Endothelial cell of umbilical vein (primary cell): ENCODE data around the gene NDUFA6. TPM values are rescaled to one million over a fixed set of nuclear protein-coding genes. Genes with fewer than 3 reads are reported as not detected.

Experiments
- BruUV-seq: library from RNA; stranded (reverse); fragments of 400-500 nt; replicated peaks from 2 replicates; lab custom pipeline; 2021; lab: Mats Ljungman, UMichigan
- CTCF ChIA-PET: fragments of 300-600, 350-600 bp; sonication (Branson Sonifier 250); formaldehyde crosslinking; loops from one replicate; lab custom pipeline; 2021; ENCODE audit warnings: antibody characterized with exemption, inconsistent platforms; lab: Charles Lee
- POLR2A ChIA-PET: fragments of 300-600, 350-600 bp; sonication (Branson Sonifier 250); formaldehyde crosslinking; loops from one replicate; lab custom pipeline; 2021; ENCODE audit warnings: antibody characterized with exemption, inconsistent platforms; lab: Charles Lee
- DNase-seq: peaks from one replicate; pipeline ENCODE4 v3.0.0-alpha.2; 2011; ENCODE audit warnings: low read depth, low spot score
- FAIRE-seq: peaks from 2 replicates; lab custom pipeline; 2011; peaks lifted over from hg19 to GRCh38; lab: Jason Lieb, UNC
- H2AFZ ChIP-seq: 2 replicates; pipeline ENCODE4 v1.6.0; 2012; ENCODE audit warnings: low read depth, low read length, control low read depth, inconsistent platforms
- H3K27ac ChIP-seq: 2 replicates; pipeline ENCODE4 v1.5.1; 2011; ENCODE audit warnings: low read depth, mild to moderate bottlenecking, control low read depth, low read length, moderate library complexity; ENCODE audit not compliant: insufficient read depth
- H3K27me3 ChIP-seq, 2 experiments: 2 replicates each; pipeline versions ENCODE4 v1.6.0 to v1.6.1; 2011; ENCODE audit warnings: low read length in 2 of 2, mixed read lengths in 1 of 2; ENCODE audit not compliant: control insufficient read depth in 2 of 2, insufficient read depth in 2 of 2
- H3K36me3 ChIP-seq, 2 experiments: 2 replicates in 1 of 2; 3 replicates in 1 of 2; pipeline ENCODE4 v1.5.1; 2011; ENCODE audit warnings: low read length in 2 of 2, mild to moderate bottlenecking in 1 of 2, moderate library complexity in 1 of 2; ENCODE audit not compliant: control insufficient read depth in 2 of 2, insufficient read depth in 2 of 2; ENCODE audit errors: extremely low read depth in 1 of 2
- H3K4me1 ChIP-seq: 3 replicates; pipeline ENCODE4 v1.5.1; 2011; ENCODE audit warnings: mild to moderate bottlenecking, low read length; ENCODE audit not compliant: control insufficient read depth, insufficient read depth; ENCODE audit errors: extremely low read depth
- H3K4me2 ChIP-seq: 2 replicates; pipeline ENCODE4 v1.6.1; 2011; ENCODE audit warnings: low read length, control low read depth, mixed read lengths; ENCODE audit not compliant: insufficient read depth
- H3K4me3 ChIP-seq, 3 experiments: fragments of 200-600 bp in 1 of 3; sonication (generic), shearing (Covaris generic) in 1 of 3; replicated peaks in 1 of 3; 2 replicates each; pipeline ENCODE4 v1.5.1; 2011 to 2016; ENCODE audit warnings: control low read depth in 3 of 3, low read length in 3 of 3, mild to moderate bottlenecking in 2 of 3, inconsistent platforms in 1 of 3, low read depth in 1 of 3, moderate library complexity in 1 of 3; ENCODE audit not compliant: insufficient read depth in 1 of 3
- H3K79me2 ChIP-seq: 2 replicates; pipeline ENCODE4 v1.6.0; 2012; ENCODE audit warnings: low read length, inconsistent platforms; ENCODE audit not compliant: control insufficient read depth, insufficient read depth
- H3K9ac ChIP-seq: replicated peaks from 2 replicates; pipeline ENCODE3; 2011; ENCODE audit warnings: low read length, control low read depth; ENCODE audit not compliant: insufficient read depth; ENCODE audit errors: extremely low read depth
- H3K9me1 ChIP-seq: replicated peaks from 3 replicates; pipeline ENCODE4 v1.6.0; 2011; ENCODE audit warnings: mild to moderate bottlenecking, low read length; ENCODE audit not compliant: control insufficient read depth, insufficient read depth; ENCODE audit errors: extremely low read depth
- H3K9me3 ChIP-seq: replicated peaks from 2 replicates; pipeline ENCODE4 v1.5.1; 2012; ENCODE audit warnings: low read length, inconsistent platforms; ENCODE audit not compliant: control insufficient read depth, insufficient read depth
- H4K20me1 ChIP-seq: replicated peaks from 2 replicates; pipeline ENCODE3; 2011; ENCODE audit warnings: mild to moderate bottlenecking, low read length; ENCODE audit not compliant: control insufficient read depth, insufficient read depth; ENCODE audit errors: extremely low read depth
- JUN ChIP-seq: IDR thresholded peaks from 2 replicates; pipeline ENCODE4 v1.6.1; 2011; ENCODE audit warnings: borderline replicate concordance, low read depth; ENCODE audit not compliant: insufficient read length, insufficient read depth
- MYC ChIP-seq: IDR thresholded peaks from one replicate; pipeline ENCODE4 v1.6.1; 2011; ENCODE audit warnings: mild to moderate bottlenecking, low read depth, low read length
- dilution Hi-C: fragments of 300-500 bp; cut with MboI; formaldehyde crosslinking; loops from one replicate; pipeline ENCODE4 v1.15.0; 2019; ENCODE audit warnings: low sequenced_read_pairs; ENCODE audit not compliant: extremely low pct_ligation_motif_present
- intact Hi-C: fragments of 100-400 bp; cut with micrococcal nuclease; formaldehyde crosslinking; loops from one replicate; pipeline ENCODE4 v1.10.0; 2022
- polyA plus RNA-seq, 4 experiments: library from polyadenylated mRNA; depleted of rRNA in 3 of 4; stranded (reverse) in 3 of 4; unstranded in 1 of 4; fragments of >200 nt; gene quantifications; 2 replicates each; pipeline versions ENCODE4 v1.2.1 to v1.2.3, GENCODE V29; 2011 to 2012; ENCODE audit warnings: missing spikeins in 1 of 4
- small RNA-seq: library from RNA; depleted of rRNA; stranded (forward); fragments of <200 nt; gene quantifications from one replicate; pipeline ENCODE3, GENCODE V24; 2012; ENCODE audit warnings: low replicate concordance, low read depth; ENCODE audit not compliant: insufficient read depth, insufficient read length
- total RNA-seq: library from RNA; stranded (reverse); gene quantifications from 2 replicates; pipeline ENCODE4 v1.2.3, GENCODE V29; 2021
- TF ChIP-seq, protein P1 (sequence below): IDR thresholded peaks from 2 replicates; pipeline ENCODE4 v1.6.1; 2011; ENCODE audit not compliant: insufficient read depth, insufficient read length

NDUFA6 gene
- total and polyA plus RNA-seq, 2 donors (not counting 3 experiments of a cell fraction or from before 2014, with no cell fraction given) = 66.1 to 95.7 TPM

DNA sequence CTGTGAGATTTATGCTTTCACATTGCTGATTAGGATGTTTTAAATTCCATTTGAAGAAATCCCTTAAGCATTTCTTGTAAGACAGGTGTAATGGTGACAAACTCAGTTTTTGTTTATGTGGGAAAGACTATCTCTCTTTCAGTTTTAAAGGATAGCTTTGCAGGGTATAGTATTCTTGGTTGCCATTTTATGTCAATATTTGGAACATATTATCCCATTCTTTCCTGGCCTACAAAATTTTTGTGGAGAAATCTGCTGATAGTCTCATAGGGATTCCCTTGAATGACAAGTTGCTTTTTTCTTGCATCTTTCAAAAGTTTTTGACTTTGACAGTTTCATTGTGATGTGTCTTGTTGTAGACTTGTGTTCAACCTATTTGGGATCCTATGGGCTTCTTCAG lies 48.8 kb downstream of the NDUFA6 start:
- no peaks in the 10 kb centered on the region for H3K9me3 ChIP-seq
- dilution Hi-C loops (no loop called here), intact Hi-C loops (no loop called here)
- no peak for DNase-seq
- no peak overlapping the region for H3K9ac ChIP-seq
- H3K4me2 ChIP-seq = no peak overlapping the region
- no peak for TF ChIP-seq JUN
- POLR2A ChIA-PET = interaction anchor here (0.7 kb wide), 1 partner anchor 314 kb away, joined by 3 read pairs; no protein-coding TSS in a partner anchor
- H3K36me3 ChIP-seq = no peaks in the 10 kb centered on the region
- CTCF ChIA-PET = no interaction called here
- BruUV-seq = no TSS peak
- no peak overlapping the region for H3K4me3 ChIP-seq
- H3K4me1 ChIP-seq = no peaks in the 10 kb centered on the region
- no peaks in the 10 kb centered on the region for H3K9me1 ChIP-seq
- H3K27ac ChIP-seq = no peak overlapping the region
- FAIRE-seq = no peak
- no peaks in the 10 kb centered on the region for H3K79me2 ChIP-seq
- H4K20me1 ChIP-seq = no peaks in the 10 kb centered on the region
- H3K27me3 ChIP-seq = peaks cover 0 to 3% of the 10 kb centered on the region in 2 experiments
- no peak overlapping the region for H2AFZ ChIP-seq

DNA sequence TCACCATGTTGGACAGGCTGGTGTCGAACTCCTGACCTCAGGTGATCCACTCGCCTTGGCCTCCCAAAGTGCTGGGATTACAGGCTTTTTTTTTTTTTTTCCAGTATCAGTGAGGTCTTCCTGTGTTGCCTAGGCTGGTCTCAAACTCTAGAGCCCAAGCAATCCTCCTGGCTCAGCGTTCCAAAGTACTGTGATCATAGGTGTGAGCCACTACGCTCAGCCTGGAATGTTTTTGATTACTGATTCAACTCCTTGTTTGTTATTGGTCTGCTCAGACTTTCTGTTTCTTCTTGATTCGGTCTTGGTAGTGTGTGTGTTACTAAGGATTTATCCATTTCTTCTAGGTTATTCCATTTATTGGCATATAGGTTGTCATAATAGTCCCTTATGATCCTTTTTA lies 51.3 kb downstream of the NDUFA6 start:
- Histone ChIP-seq H3K9me1 (no peaks in the 10 kb centered on the region), H3K9me3 (no peaks in the 10 kb centered on the region), H3K27ac (no peak overlapping the region), H3K36me3 (no peaks in the 10 kb centered on the region), H3K79me2 (no peaks in the 10 kb centered on the region), H3K27me3 (peaks cover 0 to 3% of the 10 kb centered on the region in 2 experiments), H2AFZ (no peak overlapping the region), H3K4me2 (no peak overlapping the region), H4K20me1 (no peaks in the 10 kb centered on the region), H3K4me3 (no peak overlapping the region), H3K4me1 (no peaks in the 10 kb centered on the region), H3K9ac (no peak overlapping the region)
- BruUV-seq = no TSS peak
- intact Hi-C loops = no loop called here
- ChIA-PET POLR2A (no interaction called here), CTCF (no interaction called here)
- no peak for TF ChIP-seq MYC
- TF ChIP-seq, protein P1, sequence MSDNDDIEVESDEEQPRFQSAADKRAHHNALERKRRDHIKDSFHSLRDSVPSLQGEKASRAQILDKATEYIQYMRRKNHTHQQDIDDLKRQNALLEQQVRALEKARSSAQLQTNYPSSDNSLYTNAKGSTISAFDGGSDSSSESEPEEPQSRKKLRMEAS = no peak
- FAIRE-seq = no peak
- dilution Hi-C loops = no loop called here
- DNase-seq = no peak

Small RNA genes within 50 kb of the gene (small RNA-seq; reads per million reads assigned to genes)
- gene SNORD13P1 = not detected

Other genes with a start within 250 kb of the NDUFA6 start
- not detected in 2 replicates for gene SHISA8, start 175.7 kb downstream of the NDUFA6 start, total RNA-seq
- gene SHISA8, start 175.7 kb downstream of the NDUFA6 start, polyA plus RNA-seq = not detected in 2 replicates
- gene TNFRSF13C, start 164.0 kb downstream of the NDUFA6 start, total RNA-seq = 0.51 and 0.81 TPM in 2 replicates
- gene TNFRSF13C, start 164.0 kb downstream of the NDUFA6 start, polyA plus RNA-seq = 0.19 and 0.27 TPM in 2 replicates
- 30.4 and 34.5 TPM in 2 replicates for gene CENPM, start 143.6 kb downstream of the NDUFA6 start, total RNA-seq
- gene CENPM, start 143.6 kb downstream of the NDUFA6 start, polyA plus RNA-seq = 37.4 and 51.0 TPM in 2 replicates
- gene SEPTIN3, start 121.3 kb downstream of the NDUFA6 start, total RNA-seq = 0.18 TPM in 1 of 2 replicates, not detected in the other
- gene SEPTIN3, start 121.3 kb downstream of the NDUFA6 start, polyA plus RNA-seq = 0.05 and 0.08 TPM in 2 replicates
- gene WBP2NL, start 92.0 kb downstream of the NDUFA6 start, total RNA-seq = 0.27 TPM in 1 of 2 replicates, not detected in the other
- gene WBP2NL, start 92.0 kb downstream of the NDUFA6 start, polyA plus RNA-seq = 0.08 and 0.13 TPM in 2 replicates
- 29.0 and 33.1 TPM in 2 replicates for gene NAGA, start 20.0 kb downstream of the NDUFA6 start, total RNA-seq
- 62.7 and 63.4 TPM in 2 replicates for gene NAGA, start 20.0 kb downstream of the NDUFA6 start, polyA plus RNA-seq
- 23.4 and 25.4 TPM in 2 replicates for gene PHETA2, start 16.5 kb downstream of the NDUFA6 start, total RNA-seq
- 29.2 and 29.9 TPM in 2 replicates for gene PHETA2, start 16.5 kb downstream of the NDUFA6 start, polyA plus RNA-seq
- gene SMDT1, start 11.1 kb downstream of the NDUFA6 start, total RNA-seq = 61.2 and 64.8 TPM in 2 replicates
- 57.9 and 74.2 TPM in 2 replicates for gene SMDT1, start 11.1 kb downstream of the NDUFA6 start, polyA plus RNA-seq
- 0.91 and 0.97 TPM in 2 replicates for gene CYP2D6, start 40.0 kb upstream of the NDUFA6 start, total RNA-seq
- gene CYP2D6, start 40.0 kb upstream of the NDUFA6 start, polyA plus RNA-seq = 0.25 TPM in 2 replicates
- 36.7 and 38.3 TPM in 2 replicates for gene TCF20, start 179.9 kb upstream of the NDUFA6 start, total RNA-seq
- 9.9 and 11.2 TPM in 2 replicates for gene TCF20, start 179.9 kb upstream of the NDUFA6 start, polyA plus RNA-seq